ENCODE results near the gene HSPA2.

DNA sequence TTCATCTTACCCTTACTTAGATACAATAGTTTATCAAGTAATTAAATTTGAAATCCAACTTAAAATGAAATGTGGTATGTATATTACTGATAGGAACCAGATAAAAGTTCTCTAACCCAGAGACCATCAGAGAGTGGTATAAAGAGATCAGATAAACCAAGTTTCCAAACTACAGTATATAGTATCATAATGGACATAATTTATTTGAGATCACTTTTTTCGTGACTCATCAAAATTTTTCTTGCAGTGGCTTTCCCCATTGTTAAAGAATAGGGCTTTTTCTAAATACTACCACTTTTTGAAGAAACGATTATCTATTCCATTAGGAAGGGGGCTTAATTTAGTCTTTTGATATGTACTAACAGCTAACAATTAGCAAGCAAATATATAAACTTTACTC lies 15.2 kb upstream of the HSPA2 start:
- TF ChIP-seq, protein P1, sequence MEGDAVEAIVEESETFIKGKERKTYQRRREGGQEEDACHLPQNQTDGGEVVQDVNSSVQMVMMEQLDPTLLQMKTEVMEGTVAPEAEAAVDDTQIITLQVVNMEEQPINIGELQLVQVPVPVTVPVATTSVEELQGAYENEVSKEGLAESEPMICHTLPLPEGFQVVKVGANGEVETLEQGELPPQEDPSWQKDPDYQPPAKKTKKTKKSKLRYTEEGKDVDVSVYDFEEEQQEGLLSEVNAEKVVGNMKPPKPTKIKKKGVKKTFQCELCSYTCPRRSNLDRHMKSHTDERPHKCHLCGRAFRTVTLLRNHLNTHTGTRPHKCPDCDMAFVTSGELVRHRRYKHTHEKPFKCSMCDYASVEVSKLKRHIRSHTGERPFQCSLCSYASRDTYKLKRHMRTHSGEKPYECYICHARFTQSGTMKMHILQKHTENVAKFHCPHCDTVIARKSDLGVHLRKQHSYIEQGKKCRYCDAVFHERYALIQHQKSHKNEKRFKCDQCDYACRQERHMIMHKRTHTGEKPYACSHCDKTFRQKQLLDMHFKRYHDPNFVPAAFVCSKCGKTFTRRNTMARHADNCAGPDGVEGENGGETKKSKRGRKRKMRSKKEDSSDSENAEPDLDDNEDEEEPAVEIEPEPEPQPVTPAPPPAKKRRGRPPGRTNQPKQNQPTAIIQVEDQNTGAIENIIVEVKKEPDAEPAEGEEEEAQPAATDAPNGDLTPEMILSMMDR (IDR thresholded peaks at IDR 0.05), result no peak
- TF ChIP-seq POLR2A (IDR thresholded peaks at IDR 0.05), result no peak
